Neural progenitor cell (in vitro differentiated cells): ENCODE measurements around the gene REN. TPM values are rescaled to one million over a fixed set of nuclear protein-coding genes. Genes with fewer than 3 reads are reported as not detected.

ENCODE experiments used
- DNase-seq: peaks from one replicate; pipeline ENCODE4 v3.0.0-alpha.2; 2016; ENCODE audit warnings: low spot score
- H2AFZ ChIP-seq: fragments of 200-600 bp; sonication (generic); replicated peaks from 2 replicates; pipeline ENCODE4 v1.6.1; 2016; ENCODE audit warnings: antibody characterized with exemption
- H3F3A ChIP-seq: fragments of 200-600 bp; sonication (generic); 2 replicates; pipeline ENCODE4 v1.6.1; 2016; ENCODE audit warnings: antibody characterized with exemption, low read depth
- H3K27ac ChIP-seq: fragments of 200-600 bp; sonication (generic); 2 replicates; pipeline ENCODE4 v1.5.1; 2016; ENCODE audit warnings: mild to moderate bottlenecking
- H3K27me3 ChIP-seq: fragments of 200-600 bp; sonication (generic); 2 replicates; pipeline ENCODE4 v1.6.1; 2016; ENCODE audit warnings: mild to moderate bottlenecking, moderate library complexity
- H3K36me3 ChIP-seq: fragments of 200-600 bp; sonication (generic); 2 replicates; pipeline ENCODE4 v1.5.1; 2016
- H3K4me1 ChIP-seq: fragments of 200-600 bp; sonication (generic); 2 replicates; pipeline ENCODE4 v1.6.1; 2016; ENCODE audit warnings: mixed run types
- H3K4me2 ChIP-seq: fragments of 200-600 bp; sonication (generic); 2 replicates; pipeline ENCODE4 v1.6.1; 2016
- H3K4me3 ChIP-seq: fragments of 200-600 bp; sonication (generic); 2 replicates; pipeline ENCODE4 v1.5.1; 2016
- H3K79me2 ChIP-seq: fragments of 200-600 bp; sonication (generic); 2 replicates; pipeline ENCODE4 v1.6.1; 2016; ENCODE audit warnings: low read depth
- H3K9ac ChIP-seq: fragments of 200-600 bp; sonication (generic); 2 replicates; pipeline ENCODE4 v1.6.1; 2016
- H3K9me3 ChIP-seq: fragments of 200-600 bp; sonication (generic); 2 replicates; pipeline ENCODE4 v1.5.1; 2016; ENCODE audit warnings: low read depth
- H4K20me1 ChIP-seq: fragments of 200-600 bp; sonication (generic); 2 replicates; pipeline ENCODE4 v1.6.1; 2016; ENCODE audit warnings: low read depth
- H3K27ac Mint-ChIP-seq: 3 replicates; pipeline ENCODE4 v1.8.0; 2021; ENCODE audit warnings: mixed read lengths
- H3K27me3 Mint-ChIP-seq: 2 replicates; pipeline ENCODE4 v1.8.0; 2022; ENCODE audit warnings: low read depth, mild to moderate bottlenecking, inconsistent platforms, moderate library complexity, mixed read lengths; ENCODE audit not compliant: insufficient read depth
- H3K36me3 Mint-ChIP-seq: 3 replicates; pipeline ENCODE4 v1.8.0; 2021; ENCODE audit warnings: mixed read lengths
- H3K4me1 Mint-ChIP-seq: 3 replicates; pipeline ENCODE4 v1.8.0; 2021; ENCODE audit warnings: mixed read lengths
- H3K4me3 Mint-ChIP-seq: 3 replicates; pipeline ENCODE4 v1.8.0; 2021; ENCODE audit warnings: mild to moderate bottlenecking, moderate library complexity, mixed read lengths
- H3K9me3 Mint-ChIP-seq: 3 replicates; pipeline ENCODE4 v1.8.0; 2020; ENCODE audit warnings: mixed read lengths
- EZH2 ChIP-seq: fragments of 200-600 bp; sonication (generic); IDR thresholded peaks from 2 replicates; pipeline ENCODE4 v1.6.1; 2017; ENCODE audit warnings: antibody characterized with exemption, mild to moderate bottlenecking, moderate library complexity
- EZH2phosphoT487 ChIP-seq: fragments of 200-600 bp; sonication (generic); IDR thresholded peaks from 2 replicates; pipeline ENCODE4 v1.6.1; 2017; ENCODE audit warnings: antibody characterized with exemption
- total RNA-seq: library from RNA; depleted of rRNA; stranded (reverse); fragments of >200 nt; gene quantifications from 2 replicates; pipeline ENCODE4 v1.2.3, GENCODE V29; 2015; ENCODE audit warnings: low replicate concordance
- TF ChIP-seq, protein P1 (sequence below): fragments of 200-600 bp; sonication (generic); IDR thresholded peaks from 2 replicates; pipeline ENCODE4 v1.5.1; 2017; ENCODE audit warnings: antibody characterized with exemption, mild to moderate bottlenecking

REN gene
- not detected in 2 replicates for total RNA-seq

DNA sequence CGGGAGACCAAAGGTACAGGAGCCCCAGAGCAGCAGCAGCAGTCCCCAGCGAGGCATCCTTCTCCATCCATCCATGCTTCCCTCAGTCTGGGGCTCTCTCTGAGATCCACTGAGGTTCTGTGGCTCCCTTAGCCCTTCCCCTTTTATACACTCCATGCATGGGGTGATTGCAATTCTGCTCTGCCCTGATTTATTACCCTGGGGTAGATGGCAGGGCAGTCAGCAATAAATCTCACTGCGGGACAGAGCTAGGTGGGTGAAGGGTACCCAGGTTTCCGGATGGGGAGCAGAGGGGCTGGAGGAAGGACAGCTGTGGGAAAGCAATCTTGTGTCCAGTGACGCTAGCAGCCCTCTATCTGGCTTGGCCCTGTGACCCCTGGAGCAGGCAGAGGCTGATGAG, at the start of gene REN:
REN (minus strand) TSS at position 119 of the 400 bp plus-strand sequence; CDS start at position 75, 44 bp downstream.
- Histone ChIP-seq H3K9me3 (peaks cover 11% of the 10 kb centered on the region), H4K20me1 (no peaks in the 10 kb centered on the region), H3K9ac (no peak within 1 kb of the TSS), H3K4me3 (no peak within 1 kb of the TSS), H3K4me1 (no peaks in the 10 kb centered on the region), H3K79me2 (no peaks in the 10 kb centered on the region), H3K36me3 (no peaks in the 10 kb centered on the region), H3K27me3 (no peaks in the 10 kb centered on the region), H3K4me2 (no peak within 1 kb of the TSS), H2AFZ (no peak within 1 kb of the TSS), H3F3A (no peaks in the 10 kb centered on the region), H3K27ac (no peak within 1 kb of the TSS)
- Mint-ChIP-seq H3K9me3 (peaks cover 20% of the 10 kb centered on the region), H3K4me1 (no peaks in the 10 kb centered on the region), H3K27me3 (peaks cover 3% of the 10 kb centered on the region), H3K4me3 (no peak within 1 kb of the TSS), H3K27ac (no peak within 1 kb of the TSS), H3K36me3 (no peaks in the 10 kb centered on the region)
- TF ChIP-seq EZH2 = no peak
- no peak for TF ChIP-seq EZH2phosphoT487
- TF ChIP-seq, protein P1, sequence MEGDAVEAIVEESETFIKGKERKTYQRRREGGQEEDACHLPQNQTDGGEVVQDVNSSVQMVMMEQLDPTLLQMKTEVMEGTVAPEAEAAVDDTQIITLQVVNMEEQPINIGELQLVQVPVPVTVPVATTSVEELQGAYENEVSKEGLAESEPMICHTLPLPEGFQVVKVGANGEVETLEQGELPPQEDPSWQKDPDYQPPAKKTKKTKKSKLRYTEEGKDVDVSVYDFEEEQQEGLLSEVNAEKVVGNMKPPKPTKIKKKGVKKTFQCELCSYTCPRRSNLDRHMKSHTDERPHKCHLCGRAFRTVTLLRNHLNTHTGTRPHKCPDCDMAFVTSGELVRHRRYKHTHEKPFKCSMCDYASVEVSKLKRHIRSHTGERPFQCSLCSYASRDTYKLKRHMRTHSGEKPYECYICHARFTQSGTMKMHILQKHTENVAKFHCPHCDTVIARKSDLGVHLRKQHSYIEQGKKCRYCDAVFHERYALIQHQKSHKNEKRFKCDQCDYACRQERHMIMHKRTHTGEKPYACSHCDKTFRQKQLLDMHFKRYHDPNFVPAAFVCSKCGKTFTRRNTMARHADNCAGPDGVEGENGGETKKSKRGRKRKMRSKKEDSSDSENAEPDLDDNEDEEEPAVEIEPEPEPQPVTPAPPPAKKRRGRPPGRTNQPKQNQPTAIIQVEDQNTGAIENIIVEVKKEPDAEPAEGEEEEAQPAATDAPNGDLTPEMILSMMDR = no peak
- no peak for DNase-seq

DNA sequence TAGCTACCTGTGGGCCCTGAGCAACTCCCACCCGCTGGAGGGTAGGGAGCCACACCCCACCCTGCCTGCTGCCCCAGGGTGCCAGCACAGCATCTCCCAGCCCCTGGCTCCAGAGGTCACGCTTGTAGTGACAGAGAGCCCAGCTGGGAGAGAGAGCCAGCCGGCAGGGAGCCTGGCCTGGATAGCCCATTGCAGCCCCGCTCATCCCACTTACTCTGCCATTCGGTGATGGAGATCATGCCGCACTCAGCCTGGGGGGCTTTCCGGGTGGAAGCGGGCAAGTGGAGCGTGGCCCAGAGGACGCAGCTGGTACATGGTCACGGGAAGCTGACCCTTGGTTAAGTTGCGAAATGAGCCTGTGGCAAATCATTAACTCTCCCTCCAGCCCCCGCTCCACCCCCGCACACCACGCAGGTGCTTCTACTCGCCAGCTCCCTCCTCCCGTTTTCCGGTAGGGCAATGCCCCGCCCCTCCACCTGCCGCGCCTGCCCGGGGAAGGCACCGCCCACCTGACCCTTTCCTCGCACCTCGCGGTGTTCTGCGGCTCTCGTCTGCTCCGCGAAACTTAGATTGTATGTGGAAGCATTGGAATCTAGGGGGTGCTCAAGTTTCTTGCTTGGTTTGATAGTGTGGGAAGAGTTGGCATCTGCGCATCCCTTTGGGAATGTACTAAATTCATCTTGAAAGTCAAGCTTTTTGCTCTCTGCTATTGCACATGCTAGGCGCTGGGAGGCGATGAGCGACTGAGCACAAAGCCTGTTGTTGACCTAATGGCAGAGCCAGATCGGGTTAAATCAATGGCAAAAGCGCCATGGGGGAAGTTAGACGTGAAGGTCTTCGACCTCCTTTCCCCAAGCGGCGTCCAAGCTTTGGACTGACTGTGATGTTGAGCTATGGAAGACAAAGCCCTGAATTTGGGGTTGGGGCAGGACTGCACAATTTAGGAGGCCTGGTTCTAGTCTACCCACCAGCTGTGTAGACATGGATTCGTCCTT, 47.8 kb upstream of the REN start, which contains the start of gene GOLT1A:
GOLT1A (minus strand) TSS at position 321 of the 995 bp plus-strand sequence; CDS start at position 239, 82 bp downstream.
- Histone ChIP-seq H3K9ac (no peak within 1 kb of the TSS), H3K9me3 (no peaks in the 10 kb centered on the region), H3K4me3 (peak within 1 kb of the TSS; percentile 36), H4K20me1 (no peaks in the 10 kb centered on the region), H3K27ac (no peak within 1 kb of the TSS), H3F3A (peaks cover 12% of the 10 kb centered on the region), H3K4me1 (peaks cover 4% of the 10 kb centered on the region), H3K79me2 (no peaks in the 10 kb centered on the region), H2AFZ (peak within 1 kb of the TSS; percentile 52), H3K27me3 (peaks cover 15% of the 10 kb centered on the region), H3K36me3 (no peaks in the 10 kb centered on the region), H3K4me2 (peak within 1 kb of the TSS; percentile 66)
- H3K36me3 Mint-ChIP-seq = no peaks in the 10 kb centered on the region
- H3K4me3 Mint-ChIP-seq = peak within 1 kb of the TSS; percentile 74
- TF ChIP-seq EZH2phosphoT487 = no peak
- TF ChIP-seq, protein P1 = peak; percentile 77
- TF ChIP-seq EZH2 = peak; percentile 26
- peaks cover 5% of the 10 kb centered on the region for H3K27me3 Mint-ChIP-seq
- H3K4me1 Mint-ChIP-seq = peaks cover 4% of the 10 kb centered on the region
- peak; percentile 84 for DNase-seq
- H3K9me3 Mint-ChIP-seq = no peaks in the 10 kb centered on the region
- H3K27ac Mint-ChIP-seq = no peak within 1 kb of the TSS

- no peak overlapping the region for H3K4me3 Mint-ChIP-seq
- Histone ChIP-seq H3K4me1 (peaks cover 4% of the 10 kb centered on the region), H3K79me2 (no peaks in the 10 kb centered on the region), H3F3A (peaks cover 12% of the 10 kb centered on the region), H3K4me3 (no peak overlapping the region), H3K27ac (no peak overlapping the region), H3K4me2 (no peak overlapping the region), H4K20me1 (no peaks in the 10 kb centered on the region), H3K9me3 (no peaks in the 10 kb centered on the region), H3K36me3 (no peaks in the 10 kb centered on the region), H3K27me3 (peaks cover 15% of the 10 kb centered on the region), H2AFZ (no peak overlapping the region), H3K9ac (no peak overlapping the region)
- peaks cover 5% of the 10 kb centered on the region for H3K27me3 Mint-ChIP-seq
- H3K27ac Mint-ChIP-seq = no peak overlapping the region
- no peaks in the 10 kb centered on the region for H3K36me3 Mint-ChIP-seq
- DNase-seq = no peak
- TF ChIP-seq EZH2phosphoT487 (no peak), EZH2 (no peak)
- TF ChIP-seq, protein P1 = no peak
- H3K4me1 Mint-ChIP-seq = peaks cover 4% of the 10 kb centered on the region
- H3K9me3 Mint-ChIP-seq = no peaks in the 10 kb centered on the region
These were observed 46.6 kb upstream of the REN start for GRCh38 chr1:204212715-204213114.
